ENCODE measurements around the gene LRP1. TPM values are rescaled to one million over a fixed set of nuclear protein-coding genes. Genes with fewer than 3 reads are reported as not detected.

The LRP1 gene
- total and polyA plus RNA-seq, 2 of the 13 experiments (the other 11 are each of a cell fraction or from before 2014, with no cell fraction given) = 14.7 to 30.8 TPM

DNA sequence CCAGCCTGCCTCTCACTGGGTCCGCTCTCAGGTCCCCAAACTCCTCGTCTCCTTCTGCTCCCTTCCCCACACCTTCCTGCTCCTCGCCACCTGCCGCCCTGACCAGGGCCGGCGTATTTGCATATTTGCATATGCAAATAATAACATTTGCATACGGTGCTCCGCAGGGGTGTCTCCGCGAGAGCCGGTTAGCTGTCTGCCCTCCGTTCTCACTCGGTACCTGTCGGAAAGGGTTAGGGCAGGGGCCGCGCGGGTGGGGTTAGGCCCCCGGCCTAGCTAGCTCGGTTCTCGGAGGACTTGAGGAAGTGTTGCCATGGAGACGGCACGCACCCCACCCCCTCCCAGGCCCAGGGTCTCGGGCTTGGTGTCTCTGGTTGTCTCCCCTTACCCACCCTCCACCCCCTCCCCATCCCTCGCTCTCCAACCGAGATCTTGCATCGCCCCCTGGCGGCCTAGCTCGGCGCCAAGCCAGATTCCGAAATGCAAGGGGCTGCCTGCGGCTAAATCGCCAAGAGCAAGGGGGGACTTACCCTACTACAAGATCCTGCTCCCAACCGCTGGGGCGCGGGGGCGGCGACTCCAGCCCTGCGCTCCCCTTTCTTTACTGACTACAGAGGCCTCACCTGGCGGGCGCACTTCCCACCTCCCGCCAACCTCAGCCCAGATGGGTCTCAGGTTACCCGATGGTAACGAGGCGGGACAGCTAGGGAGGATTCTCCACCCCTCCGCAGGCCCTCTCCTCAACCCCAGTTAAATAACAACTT is 114.6 kb downstream of the LRP1 start (continued):
- TF ChIP-seq FOXJ3 (CRISPR knock-in tag; IDR thresholded peaks at IDR 0.05; ENCODE audit: borderline replicate concordance) (no peak), ZNF746 (CRISPR knock-in tag; IDR thresholded peaks at IDR 0.05) (no peak), ZKSCAN5 (CRISPR knock-in tag; IDR thresholded peaks at IDR 0.05) (no peak), ARHGAP35 (CRISPR knock-in tag; IDR thresholded peaks at IDR 0.05; ENCODE audit: borderline replicate concordance) (no peak), FOXA3 (CRISPR knock-in tag; IDR thresholded peaks at IDR 0.05) (no peak), ZBTB20 (CRISPR knock-in tag; IDR thresholded peaks at IDR 0.05; ENCODE audit: borderline replicate concordance, low read depth) (no peak), ZNF644 (CRISPR knock-in tag; IDR thresholded peaks at IDR 0.05; ENCODE audit: low read depth) (no peak), GATAD2A (CRISPR knock-in tag; IDR thresholded peaks at IDR 0.05) (0 out of 2 replicates have a peak, but pooled peaks have one; percentile 26), SNRNP70 (IDR thresholded peaks at IDR 0.05; ENCODE audit: low read depth, low read length) (no peak), ZNF879 (CRISPR knock-in tag; IDR thresholded peaks at IDR 0.05) (no peak), ISX (CRISPR knock-in tag; conservative IDR thresholded peaks at IDR 0.05) (no peak), HNRNPK (IDR thresholded peaks at IDR 0.05; ENCODE audit: low read depth, low read length, poor library complexity, severe bottlenecking) (peak; percentile 42), ERF (CRISPR knock-in tag; IDR thresholded peaks at IDR 0.05) (no peak), FOSL1 (CRISPR knock-in tag; IDR thresholded peaks at IDR 0.05; ENCODE audit: borderline replicate concordance) (no peak), NFKBIZ (CRISPR knock-in tag; IDR thresholded peaks at IDR 0.05) (no peak)
- TF ChIP-seq, protein P1, sequence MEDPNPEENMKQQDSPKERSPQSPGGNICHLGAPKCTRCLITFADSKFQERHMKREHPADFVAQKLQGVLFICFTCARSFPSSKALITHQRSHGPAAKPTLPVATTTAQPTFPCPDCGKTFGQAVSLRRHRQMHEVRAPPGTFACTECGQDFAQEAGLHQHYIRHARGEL (CRISPR knock-in tag; IDR thresholded peaks at IDR 0.05) = no peak
- TF ChIP-seq, protein P2, sequence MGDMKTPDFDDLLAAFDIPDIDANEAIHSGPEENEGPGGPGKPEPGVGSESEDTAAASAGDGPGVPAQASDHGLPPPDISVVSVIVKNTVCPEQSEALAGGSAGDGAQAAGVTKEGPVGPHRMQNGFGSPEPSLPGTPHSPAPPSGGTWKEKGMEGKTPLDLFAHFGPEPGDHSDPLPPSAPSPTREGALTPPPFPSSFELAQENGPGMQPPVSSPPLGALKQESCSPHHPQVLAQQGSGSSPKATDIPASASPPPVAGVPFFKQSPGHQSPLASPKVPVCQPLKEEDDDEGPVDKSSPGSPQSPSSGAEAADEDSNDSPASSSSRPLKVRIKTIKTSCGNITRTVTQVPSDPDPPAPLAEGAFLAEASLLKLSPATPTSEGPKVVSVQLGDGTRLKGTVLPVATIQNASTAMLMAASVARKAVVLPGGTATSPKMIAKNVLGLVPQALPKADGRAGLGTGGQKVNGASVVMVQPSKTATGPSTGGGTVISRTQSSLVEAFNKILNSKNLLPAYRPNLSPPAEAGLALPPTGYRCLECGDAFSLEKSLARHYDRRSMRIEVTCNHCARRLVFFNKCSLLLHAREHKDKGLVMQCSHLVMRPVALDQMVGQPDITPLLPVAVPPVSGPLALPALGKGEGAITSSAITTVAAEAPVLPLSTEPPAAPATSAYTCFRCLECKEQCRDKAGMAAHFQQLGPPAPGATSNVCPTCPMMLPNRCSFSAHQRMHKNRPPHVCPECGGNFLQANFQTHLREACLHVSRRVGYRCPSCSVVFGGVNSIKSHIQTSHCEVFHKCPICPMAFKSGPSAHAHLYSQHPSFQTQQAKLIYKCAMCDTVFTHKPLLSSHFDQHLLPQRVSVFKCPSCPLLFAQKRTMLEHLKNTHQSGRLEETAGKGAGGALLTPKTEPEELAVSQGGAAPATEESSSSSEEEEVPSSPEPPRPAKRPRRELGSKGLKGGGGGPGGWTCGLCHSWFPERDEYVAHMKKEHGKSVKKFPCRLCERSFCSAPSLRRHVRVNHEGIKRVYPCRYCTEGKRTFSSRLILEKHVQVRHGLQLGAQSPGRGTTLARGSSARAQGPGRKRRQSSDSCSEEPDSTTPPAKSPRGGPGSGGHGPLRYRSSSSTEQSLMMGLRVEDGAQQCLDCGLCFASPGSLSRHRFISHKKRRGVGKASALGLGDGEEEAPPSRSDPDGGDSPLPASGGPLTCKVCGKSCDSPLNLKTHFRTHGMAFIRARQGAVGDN (CRISPR knock-in tag; IDR thresholded peaks at IDR 0.05) = 0 out of 2 replicates have a peak, but pooled peaks have one; percentile 5
- TF ChIP-seq, protein P3, sequence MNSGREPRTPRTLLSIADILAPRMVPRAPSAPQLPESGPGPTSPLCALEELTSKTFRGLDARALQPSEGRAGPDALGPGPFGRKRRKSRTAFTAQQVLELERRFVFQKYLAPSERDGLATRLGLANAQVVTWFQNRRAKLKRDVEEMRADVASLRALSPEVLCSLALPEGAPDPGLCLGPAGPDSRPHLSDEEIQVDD (CRISPR knock-in tag; IDR thresholded peaks at IDR 0.05; ENCODE audit: borderline replicate concordance) = no peak
- TF ChIP-seq, protein P4, sequence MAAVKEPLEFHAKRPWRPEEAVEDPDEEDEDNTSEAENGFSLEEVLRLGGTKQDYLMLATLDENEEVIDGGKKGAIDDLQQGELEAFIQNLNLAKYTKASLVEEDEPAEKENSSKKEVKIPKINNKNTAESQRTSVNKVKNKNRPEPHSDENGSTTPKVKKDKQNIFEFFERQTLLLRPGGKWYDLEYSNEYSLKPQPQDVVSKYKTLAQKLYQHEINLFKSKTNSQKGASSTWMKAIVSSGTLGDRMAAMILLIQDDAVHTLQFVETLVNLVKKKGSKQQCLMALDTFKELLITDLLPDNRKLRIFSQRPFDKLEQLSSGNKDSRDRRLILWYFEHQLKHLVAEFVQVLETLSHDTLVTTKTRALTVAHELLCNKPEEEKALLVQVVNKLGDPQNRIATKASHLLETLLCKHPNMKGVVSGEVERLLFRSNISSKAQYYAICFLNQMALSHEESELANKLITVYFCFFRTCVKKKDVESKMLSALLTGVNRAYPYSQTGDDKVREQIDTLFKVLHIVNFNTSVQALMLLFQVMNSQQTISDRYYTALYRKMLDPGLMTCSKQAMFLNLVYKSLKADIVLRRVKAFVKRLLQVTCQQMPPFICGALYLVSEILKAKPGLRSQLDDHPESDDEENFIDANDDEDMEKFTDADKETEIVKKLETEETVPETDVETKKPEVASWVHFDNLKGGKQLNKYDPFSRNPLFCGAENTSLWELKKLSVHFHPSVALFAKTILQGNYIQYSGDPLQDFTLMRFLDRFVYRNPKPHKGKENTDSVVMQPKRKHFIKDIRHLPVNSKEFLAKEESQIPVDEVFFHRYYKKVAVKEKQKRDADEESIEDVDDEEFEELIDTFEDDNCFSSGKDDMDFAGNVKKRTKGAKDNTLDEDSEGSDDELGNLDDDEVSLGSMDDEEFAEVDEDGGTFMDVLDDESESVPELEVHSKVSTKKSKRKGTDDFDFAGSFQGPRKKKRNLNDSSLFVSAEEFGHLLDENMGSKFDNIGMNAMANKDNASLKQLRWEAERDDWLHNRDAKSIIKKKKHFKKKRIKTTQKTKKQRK (IDR thresholded peaks at IDR 0.05; ENCODE audit: low read length) = no peak
- TF ChIP-seq, protein P5, sequence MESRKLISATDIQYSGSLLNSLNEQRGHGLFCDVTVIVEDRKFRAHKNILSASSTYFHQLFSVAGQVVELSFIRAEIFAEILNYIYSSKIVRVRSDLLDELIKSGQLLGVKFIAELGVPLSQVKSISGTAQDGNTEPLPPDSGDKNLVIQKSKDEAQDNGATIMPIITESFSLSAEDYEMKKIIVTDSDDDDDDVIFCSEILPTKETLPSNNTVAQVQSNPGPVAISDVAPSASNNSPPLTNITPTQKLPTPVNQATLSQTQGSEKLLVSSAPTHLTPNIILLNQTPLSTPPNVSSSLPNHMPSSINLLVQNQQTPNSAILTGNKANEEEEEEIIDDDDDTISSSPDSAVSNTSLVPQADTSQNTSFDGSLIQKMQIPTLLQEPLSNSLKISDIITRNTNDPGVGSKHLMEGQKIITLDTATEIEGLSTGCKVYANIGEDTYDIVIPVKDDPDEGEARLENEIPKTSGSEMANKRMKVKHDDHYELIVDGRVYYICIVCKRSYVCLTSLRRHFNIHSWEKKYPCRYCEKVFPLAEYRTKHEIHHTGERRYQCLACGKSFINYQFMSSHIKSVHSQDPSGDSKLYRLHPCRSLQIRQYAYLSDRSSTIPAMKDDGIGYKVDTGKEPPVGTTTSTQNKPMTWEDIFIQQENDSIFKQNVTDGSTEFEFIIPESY (CRISPR knock-in tag; IDR thresholded peaks at IDR 0.05) = 0 out of 2 replicates have a peak, but pooled peaks have one; percentile 4

Measured in HepG2 (cell line).